ENCODE measurements around the gene FARS2.

FARS2 gene

GRCh38 chr6:5260661-5261544, at the start of gene FARS2, which contains the start of gene LYRM4:
FARS2 (plus strand) TSS chr6:5261513.
LYRM4 (minus strand) TSS chr6:5260950; CDS start chr6:5260733, 217 bp downstream.
- peak; percentile 85 to 86 for DNase-seq

- DNase-seq: no peak
Measured at GRCh38 chr6:5213836-5214235, 47.5 kb upstream of the FARS2 start.

GRCh38 chr6:5214570-5215052, 46.7 kb upstream of the FARS2 start:
- peak; percentile 33 to 85 for DNase-seq

GRCh38 chr6:5215159-5215558, 46.2 kb upstream of the FARS2 start:
- no peak for DNase-seq

GRCh38 chr6:5215799-5216198, 45.5 kb upstream of the FARS2 start:
- DNase-seq: no peak

GRCh38 chr6:5217356-5217755, 44.0 kb upstream of the FARS2 start:
- DNase-seq: no peak

- DNase-seq: no peak
Measured at GRCh38 chr6:5219011-5219691, 42.2 kb upstream of the FARS2 start.

- DNase-seq: no peak
Measured at GRCh38 chr6:5220443-5220842, 40.9 kb upstream of the FARS2 start.

GRCh38 chr6:5223309-5223708, 38.0 kb upstream of the FARS2 start:
- DNase-seq: no peak

- no peak for DNase-seq
Measured at GRCh38 chr6:5229356-5229755, 32.0 kb upstream of the FARS2 start.

GRCh38 chr6:5230081-5230480, 31.2 kb upstream of the FARS2 start:
- DNase-seq: no peak

GRCh38 chr6:5231289-5231688, 30.0 kb upstream of the FARS2 start:
- no peak for DNase-seq

- no peak for DNase-seq
Measured at GRCh38 chr6:5234874-5235273, 26.4 kb upstream of the FARS2 start.

GRCh38 chr6:5235830-5236229, 25.5 kb upstream of the FARS2 start:
- DNase-seq: no peak

GRCh38 chr6:5237805-5238204, 23.5 kb upstream of the FARS2 start:
- DNase-seq: no peak

- DNase-seq: no peak
Measured at GRCh38 chr6:5238336-5238735, 23.0 kb upstream of the FARS2 start.

GRCh38 chr6:5241252-5241651, 20.1 kb upstream of the FARS2 start:
- DNase-seq: no peak

GRCh38 chr6:5243069-5243468, 18.2 kb upstream of the FARS2 start:
- no peak for DNase-seq

- no peak for DNase-seq
Measured at GRCh38 chr6:5246141-5247097, 14.9 kb upstream of the FARS2 start.

GRCh38 chr6:5247201-5247600, 14.1 kb upstream of the FARS2 start:
- DNase-seq: no peak

- no peak for DNase-seq
Measured at GRCh38 chr6:5248302-5249098, 12.8 kb upstream of the FARS2 start.

Data from NCI-H524 (cell line).